ENCODE data around the gene DGKA.

- TF ChIP-seq CTCF (IDR thresholded peaks at IDR 0.05) = no peak
- TF ChIP-seq POLR2A (IDR thresholded peaks at IDR 0.05) = no peak
These were observed 24.4 kb downstream of the DGKA start for GRCh38 chr12:55955344-55955743.
